Neuron (in vitro differentiated cells): ENCODE data around the gene FZD8.
A peak's percentile ranks its signal among the peaks of the same experiment; 100 is the strongest.
"Not testable (repeated sequence)": the region's sequence is repeated elsewhere in the genome, so short reads cannot be mapped to it uniquely, and the experiment has no call there.

ENCODE experiments used
- H2AFZ ChIP-seq: one replicate; pipeline ENCODE4 v1.6.1; 2013; ENCODE audit warnings: low read depth, mild to moderate bottlenecking, inconsistent platforms, low read length, moderate library complexity
- H3K27me3 ChIP-seq: one replicate; pipeline ENCODE4 v1.6.1; 2013; ENCODE audit warnings: low read length; ENCODE audit not compliant: insufficient read depth
- H3K36me3 ChIP-seq: one replicate; pipeline ENCODE4 v1.6.1; 2013; ENCODE audit warnings: low read length; ENCODE audit not compliant: insufficient read depth
- H3K4me1 ChIP-seq: one replicate; pipeline ENCODE4 v1.6.1; 2013; ENCODE audit warnings: low read length; ENCODE audit not compliant: insufficient read depth
- H3K4me3 ChIP-seq: 2 replicates; pipeline ENCODE4 v1.5.1; 2013; ENCODE audit warnings: mild to moderate bottlenecking, low read length, moderate library complexity
- H3K9me3 ChIP-seq: one replicate; pipeline ENCODE4 v1.6.1; 2013; ENCODE audit warnings: low read length

Gene FZD8

GRCh38 chr10:35642035-35642792 is at the start of gene FZD8:
FZD8 (minus strand) TSS chr10:35642296; CDS start chr10:35641429, 867 bp downstream.
- peaks cover 16% of the 10 kb centered on the region for H3K4me1 ChIP-seq
- peak within 1 kb of the TSS; percentile 98 for H2AFZ ChIP-seq
- H3K36me3 ChIP-seq, result no peaks in the 10 kb centered on the region
- H3K9me3 ChIP-seq, result peaks cover 6% of the 10 kb centered on the region
- H3K27me3 ChIP-seq, result peaks cover 47% of the 10 kb centered on the region
- H3K4me3 ChIP-seq, result peak within 1 kb of the TSS; percentile 39

- Histone ChIP-seq H3K4me1 (no peaks in the 10 kb centered on the region), H3K36me3 (no peaks in the 10 kb centered on the region), H3K27me3 (peaks cover 34% of the 10 kb centered on the region), H2AFZ (no peak overlapping the region), H3K9me3 (no peaks in the 10 kb centered on the region), H3K4me3 (no peak overlapping the region)
Observed at GRCh38 chr10:35691522-35692236, 49.6 kb upstream of the FZD8 start.

GRCh38 chr10:35690534-35690933 is 48.4 kb upstream of the FZD8 start:
- H3K4me3 ChIP-seq, result no peak overlapping the region
- no peaks in the 10 kb centered on the region for H3K36me3 ChIP-seq
- H3K4me1 ChIP-seq, result no peaks in the 10 kb centered on the region
- H3K9me3 ChIP-seq, result no peaks in the 10 kb centered on the region
- H3K27me3 ChIP-seq, result peaks cover 34% of the 10 kb centered on the region
- H2AFZ ChIP-seq, result no peak overlapping the region

GRCh38 chr10:35685858-35686257 is 43.8 kb upstream of the FZD8 start:
- peaks cover 12% of the 10 kb centered on the region for H3K27me3 ChIP-seq
- not testable (repeated sequence) for H2AFZ ChIP-seq, H3K4me3 ChIP-seq, H3K4me1 ChIP-seq, H3K36me3 ChIP-seq, H3K9me3 ChIP-seq

- Histone ChIP-seq H3K4me1 (no peaks in the 10 kb centered on the region), H3K36me3 (no peaks in the 10 kb centered on the region), H3K4me3 (no peak overlapping the region)
Observed at GRCh38 chr10:35685402-35685801, 43.3 kb upstream of the FZD8 start.

GRCh38 chr10:35684586-35684985 is 42.5 kb upstream of the FZD8 start:
- Histone ChIP-seq H3K9me3 (no peaks in the 10 kb centered on the region), H3K4me3 (no peak overlapping the region), H2AFZ (no peak overlapping the region), H3K4me1 (no peaks in the 10 kb centered on the region), H3K27me3 (peaks cover 4% of the 10 kb centered on the region), H3K36me3 (no peaks in the 10 kb centered on the region)

More at GRCh38 chr10:35685402-35685801, 43.3 kb upstream of the FZD8 start:
- Histone ChIP-seq H3K27me3 (peaks cover 8% of the 10 kb centered on the region), H2AFZ (no peak overlapping the region), H3K9me3 (no peaks in the 10 kb centered on the region)

- Histone ChIP-seq H3K4me1 (no peaks in the 10 kb centered on the region), H3K27me3 (no peaks in the 10 kb centered on the region), H2AFZ (no peak overlapping the region), H3K4me3 (no peak overlapping the region), H3K36me3 (no peaks in the 10 kb centered on the region), H3K9me3 (no peaks in the 10 kb centered on the region)
Observed at GRCh38 chr10:35675846-35676245, 33.8 kb upstream of the FZD8 start.

- Histone ChIP-seq H3K4me3 (no peak overlapping the region), H3K9me3 (no peaks in the 10 kb centered on the region), H3K27me3 (no peaks in the 10 kb centered on the region), H3K36me3 (no peaks in the 10 kb centered on the region), H3K4me1 (no peaks in the 10 kb centered on the region), H2AFZ (no peak overlapping the region)
Observed at GRCh38 chr10:35674843-35675242, 32.7 kb upstream of the FZD8 start.

GRCh38 chr10:35668865-35669650 is 27.0 kb upstream of the FZD8 start:
- no peaks in the 10 kb centered on the region for H3K9me3 ChIP-seq
- H2AFZ ChIP-seq, result no peak overlapping the region
- no peaks in the 10 kb centered on the region for H3K36me3 ChIP-seq
- no peak overlapping the region for H3K4me3 ChIP-seq
- H3K4me1 ChIP-seq, result no peaks in the 10 kb centered on the region
- no peaks in the 10 kb centered on the region for H3K27me3 ChIP-seq

- Histone ChIP-seq H2AFZ (no peak overlapping the region), H3K4me3 (no peak overlapping the region), H3K4me1 (no peaks in the 10 kb centered on the region), H3K9me3 (no peaks in the 10 kb centered on the region), H3K36me3 (no peaks in the 10 kb centered on the region), H3K27me3 (no peaks in the 10 kb centered on the region)
Observed at GRCh38 chr10:35667971-35668370, 25.9 kb upstream of the FZD8 start.

- Histone ChIP-seq H3K4me3 (no peak overlapping the region), H3K27me3 (no peaks in the 10 kb centered on the region), H3K36me3 (no peaks in the 10 kb centered on the region)
Observed at GRCh38 chr10:35667270-35667889, 25.3 kb upstream of the FZD8 start.

GRCh38 chr10:35661236-35661635 is 19.1 kb upstream of the FZD8 start:
- Histone ChIP-seq H2AFZ (no peak overlapping the region), H3K9me3 (no peaks in the 10 kb centered on the region), H3K4me3 (no peak overlapping the region), H3K36me3 (no peaks in the 10 kb centered on the region), H3K4me1 (no peaks in the 10 kb centered on the region), H3K27me3 (peaks cover 4% of the 10 kb centered on the region)

More at GRCh38 chr10:35667270-35667889, 25.3 kb upstream of the FZD8 start:
- Histone ChIP-seq H2AFZ (no peak overlapping the region), H3K4me1 (no peaks in the 10 kb centered on the region), H3K9me3 (no peaks in the 10 kb centered on the region)
